A673 (cell line): ENCODE results near the gene MRPL2. TPM values are rescaled to one million over a fixed set of nuclear protein-coding genes. Genes with fewer than 3 reads are reported as not detected.

Experiments used
- BruUV-seq: library from RNA; stranded (reverse); fragments of 400-500 nt; replicated peaks from 2 replicates; lab custom pipeline; 2021; lab: Mats Ljungman, UMichigan
- CTCF ChIA-PET: fragments of 300-600 bp; sonication (Branson Sonifier 250); formaldehyde crosslinking; loops from one replicate; lab custom pipeline; 2022; ENCODE audit warnings: antibody characterized with exemption; lab: Charles Lee
- POLR2A ChIA-PET: fragments of 300-600 bp; sonication (Branson Sonifier 250); formaldehyde crosslinking; loops from one replicate; lab custom pipeline; 2022; ENCODE audit warnings: antibody characterized with exemption; ENCODE audit not compliant: low non-redundant PET; lab: Charles Lee
- DNase-seq: peaks from one replicate; pipeline ENCODE4 v3.0.0-alpha.2; 2015; ENCODE audit warnings: low spot score
- H3K27ac ChIP-seq: fragments of 200-600 bp; sonication (generic); 2 replicates; pipeline ENCODE4 v1.5.1; 2016; ENCODE audit warnings: mixed run types, low read depth, mild to moderate bottlenecking, mixed read lengths, antibody characterized with exemption, low read length; ENCODE audit not compliant: poor library complexity, severe bottlenecking
- H3K27me3 ChIP-seq: fragments of 200-600 bp; sonication (generic); replicated peaks from 2 replicates; pipeline ENCODE4 v1.6.1; 2017; ENCODE audit warnings: mixed run types, low read depth, mild to moderate bottlenecking, mixed read lengths, antibody characterized with exemption, low read length; ENCODE audit not compliant: insufficient read depth, poor library complexity
- H3K36me3 ChIP-seq: fragments of 200-600 bp; sonication (generic); 2 replicates; pipeline ENCODE4 v1.6.1; 2016; ENCODE audit warnings: mixed run types, mild to moderate bottlenecking, mixed read lengths, antibody characterized with exemption, low read length; ENCODE audit not compliant: insufficient read depth, poor library complexity, severe bottlenecking
- H3K4me1 ChIP-seq: fragments of 200-600 bp; sonication (generic); 2 replicates; pipeline ENCODE4 v1.6.1; 2017; ENCODE audit warnings: mixed run types, mild to moderate bottlenecking, mixed read lengths, antibody characterized with exemption, low read length; ENCODE audit not compliant: insufficient read depth, poor library complexity, severe bottlenecking
- H3K4me3 ChIP-seq: fragments of 200-600 bp; sonication (generic); 2 replicates; pipeline ENCODE4 v1.5.1; 2016; ENCODE audit warnings: low read depth, mixed run types, mild to moderate bottlenecking, mixed read lengths, low read length; ENCODE audit not compliant: poor library complexity, severe bottlenecking
- H3K9me3 ChIP-seq: fragments of 200-600 bp; sonication (generic); 2 replicates; pipeline ENCODE4 v1.6.1; 2016; ENCODE audit warnings: mixed run types, low read depth, mild to moderate bottlenecking, mixed read lengths, antibody characterized with exemption, low read length; ENCODE audit not compliant: poor library complexity, severe bottlenecking
- CTCF ChIP-seq: fragments of 300-800, 200-600 bp; sonication (generic); conservative IDR thresholded peaks from 2 replicates; pipeline ENCODE4 v1.5.1; 2017; ENCODE audit warnings: low read depth, mild to moderate bottlenecking, antibody characterized with exemption, low read length, moderate library complexity, mixed read lengths
- EZH2 ChIP-seq: fragments of 200-600 bp; sonication (generic); IDR thresholded peaks from 2 replicates; pipeline ENCODE4 v1.6.1; 2017; ENCODE audit warnings: borderline replicate concordance, low read depth, mild to moderate bottlenecking, mixed read lengths, antibody characterized with exemption, low read length; ENCODE audit not compliant: poor library complexity, severe bottlenecking
- intact Hi-C: fragments of 100-400 bp; cut with micrococcal nuclease; formaldehyde crosslinking; loops from one replicate; pipeline ENCODE4 v1.10.0; 2022; ENCODE audit not compliant: unreplicated experiment
- total RNA-seq: library from RNA; stranded (reverse); gene quantifications from 2 replicates; pipeline ENCODE4 v1.2.3, GENCODE V29; 2021

MRPL2 gene
- total RNA-seq, 1 experiment from 2014 or later: 95.8 TPM

- TSS peak; percentile 41 for BruUV-seq
- POLR2A ChIA-PET: interaction anchor here (0.6 kb wide), 1 partner anchor 11 kb away, joined by 4 read pairs; no protein-coding TSS in a partner anchor
These were observed 19.5 kb upstream of the MRPL2 start for GRCh38 chr6:43078691-43079090.

GRCh38 chr6:43077981-43078511 lies 18.8 kb upstream of the MRPL2 start:
- intact Hi-C loops: no loop called here
- Histone ChIP-seq H3K4me1 (peaks cover 27% of the 10 kb centered on the region), H3K27me3 (no peaks in the 10 kb centered on the region), H3K4me3 (peak overlapping the region; percentile 98), H3K36me3 (no peaks in the 10 kb centered on the region), H3K27ac (peak overlapping the region; percentile 91), H3K9me3 (no peaks in the 10 kb centered on the region)
- TF ChIP-seq CTCF (no peak), EZH2 (no peak)
- DNase-seq: peak; percentile 29
- CTCF ChIA-PET: no interaction called here
- no TSS peak for BruUV-seq
- POLR2A ChIA-PET: no interaction called here

More at GRCh38 chr6:43078691-43079090, 19.5 kb upstream of the MRPL2 start:
- intact Hi-C loops: no loop called here
- DNase-seq: no peak
- Histone ChIP-seq H3K9me3 (no peaks in the 10 kb centered on the region), H3K36me3 (no peaks in the 10 kb centered on the region), H3K4me3 (no peak overlapping the region), H3K27ac (no peak overlapping the region), H3K27me3 (no peaks in the 10 kb centered on the region), H3K4me1 (peaks cover 27% of the 10 kb centered on the region)
- TF ChIP-seq EZH2 (no peak), CTCF (no peak)
- CTCF ChIA-PET: no interaction called here

- Histone ChIP-seq H3K4me3 (peak overlapping the region; percentile 98), H3K27ac (peak overlapping the region; percentile 91), H3K27me3 (no peaks in the 10 kb centered on the region), H3K4me1 (peaks cover 27% of the 10 kb centered on the region), H3K36me3 (no peaks in the 10 kb centered on the region), H3K9me3 (no peaks in the 10 kb centered on the region)
- CTCF ChIA-PET: no interaction called here
- BruUV-seq: no TSS peak
- DNase-seq: no peak
- TF ChIP-seq CTCF: no peak
- no peak for TF ChIP-seq EZH2
- intact Hi-C loops: no loop called here
- POLR2A ChIA-PET: no interaction called here
These were observed 18.1 kb upstream of the MRPL2 start for GRCh38 chr6:43077333-43077809.
